IPS-18c (cell line): ENCODE measurements around the gene COL9A2.
"Not testable (repeated sequence)": the region's sequence is repeated elsewhere in the genome, so short reads cannot be mapped to it uniquely, and the experiment has no call there.

Source experiments
- H3K4me3 ChIP-seq: 2 replicates; pipeline ENCODE4 v1.7.0; 2013; ENCODE audit warnings: low read depth, mild to moderate bottlenecking, low read length, moderate library complexity; ENCODE audit not compliant: insufficient read depth
- H3K9me3 ChIP-seq: one replicate; pipeline ENCODE4 v1.6.1; 2013; ENCODE audit warnings: mild to moderate bottlenecking, low read length, moderate library complexity; ENCODE audit not compliant: control insufficient read depth, insufficient read depth

COL9A2 gene

DNA sequence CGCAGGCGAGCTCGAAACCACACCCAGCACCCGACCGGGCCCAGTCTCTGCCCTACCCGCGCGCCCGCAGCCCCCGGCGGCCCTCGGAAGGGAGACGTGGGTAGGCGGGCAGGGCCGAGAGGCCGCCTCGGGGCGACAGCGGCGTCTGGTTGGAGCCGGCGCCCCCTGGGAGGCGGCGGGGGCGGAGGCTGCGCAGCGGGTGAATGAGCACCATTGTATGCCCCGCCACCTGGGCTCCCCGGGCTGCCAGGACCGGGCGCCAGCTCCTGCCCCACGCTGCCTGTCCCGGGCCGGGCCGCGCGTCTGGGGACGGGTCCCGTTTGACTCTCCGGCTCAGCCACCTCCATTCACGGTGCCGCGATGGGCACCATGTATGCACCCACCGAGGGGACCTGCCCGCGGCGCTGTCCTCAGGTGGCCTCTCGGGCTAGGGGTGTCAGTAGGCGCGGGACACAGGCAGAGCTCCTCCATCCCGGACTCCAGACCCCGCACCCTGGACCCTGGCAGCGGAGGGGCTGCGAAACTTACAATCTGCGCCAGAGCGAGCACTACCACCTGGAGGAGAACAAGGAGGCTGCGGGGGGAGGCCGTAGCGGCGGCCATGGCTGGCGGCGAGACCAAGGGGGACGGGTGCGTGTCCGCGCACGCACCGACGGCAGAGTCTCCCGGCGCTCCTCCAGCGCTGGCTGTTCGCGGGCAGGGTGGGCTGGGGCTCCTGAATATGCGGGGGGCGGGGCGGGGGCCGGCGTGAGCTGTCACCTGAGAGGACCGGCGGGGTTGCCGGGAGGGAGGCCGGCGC, at the start of gene COL9A2:
Gene COL9A2, minus strand, starts transcription at position 692 of the 799 bp plus-strand sequence. Its CDS starts 89 bp downstream, at position 603.
- Histone ChIP-seq H3K4me3 (peak within 1 kb of the TSS; percentile 52), H3K9me3 (peaks cover 2% of the 10 kb centered on the region)

DNA sequence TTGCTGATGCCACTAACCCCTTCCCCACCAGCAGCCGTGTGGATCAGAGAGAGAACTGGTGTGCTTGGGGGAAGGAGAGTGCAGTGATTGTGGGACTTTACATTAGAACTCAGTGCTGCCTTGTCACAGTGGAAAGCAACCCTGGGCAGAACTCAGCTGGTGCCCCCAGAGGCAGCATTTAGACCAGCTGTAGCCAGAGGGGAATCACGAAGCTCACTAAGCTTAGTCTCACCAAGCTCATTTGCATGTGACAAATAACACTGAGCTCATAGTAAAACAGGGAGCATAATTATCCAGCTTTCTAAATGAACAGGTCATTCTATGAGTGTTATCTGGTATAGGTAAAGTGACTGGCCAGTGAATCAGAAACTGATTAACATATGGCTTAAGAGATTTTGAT, 46.6 kb upstream of the COL9A2 start:
- H3K9me3 ChIP-seq, result no peaks in the 10 kb centered on the region
- H3K4me3 ChIP-seq, result no peak overlapping the region

DNA sequence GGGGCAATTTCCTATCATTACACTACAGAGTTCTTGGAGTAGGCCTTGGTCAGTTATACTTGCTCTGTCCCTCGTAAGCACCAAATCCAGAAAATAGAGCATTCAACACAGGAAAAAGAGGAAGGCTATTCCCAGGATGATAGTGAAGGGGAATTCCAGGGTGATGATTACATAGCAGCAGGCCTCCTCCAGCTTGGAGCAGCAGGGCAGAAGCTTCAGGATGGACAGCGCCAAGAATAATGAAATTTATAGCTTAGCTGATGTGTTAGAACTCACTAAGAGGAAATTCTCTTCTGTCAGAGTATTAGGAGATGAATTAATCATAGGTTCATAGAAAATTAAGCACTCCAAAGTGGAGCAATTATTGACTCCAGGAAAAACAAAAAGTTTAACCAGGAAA, 45.6 kb upstream of the COL9A2 start:
- Histone ChIP-seq H3K4me3 (no peak overlapping the region), H3K9me3 (no peaks in the 10 kb centered on the region)

DNA sequence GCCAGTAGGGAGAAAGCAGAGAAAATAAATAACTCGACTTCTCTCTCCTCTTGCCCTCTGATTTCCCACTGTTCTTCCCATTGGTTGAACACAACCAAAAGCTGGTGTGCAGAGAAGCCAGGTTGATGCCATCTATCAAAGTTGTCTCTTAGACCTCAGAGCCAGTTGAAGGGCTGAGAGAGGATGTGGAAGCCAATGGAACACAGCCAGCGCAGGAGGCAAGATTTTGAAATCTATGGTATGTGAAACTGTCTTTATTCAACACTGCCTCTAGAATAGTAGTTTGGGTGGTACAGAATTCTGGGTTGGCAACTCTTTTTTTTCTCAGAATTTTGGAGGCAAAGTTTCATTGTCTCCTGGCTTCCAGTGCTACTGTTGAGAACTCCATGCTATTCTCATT, 45.1 kb upstream of the COL9A2 start:
- no peaks in the 10 kb centered on the region for H3K9me3 ChIP-seq
- H3K4me3 ChIP-seq, result no peak overlapping the region

DNA sequence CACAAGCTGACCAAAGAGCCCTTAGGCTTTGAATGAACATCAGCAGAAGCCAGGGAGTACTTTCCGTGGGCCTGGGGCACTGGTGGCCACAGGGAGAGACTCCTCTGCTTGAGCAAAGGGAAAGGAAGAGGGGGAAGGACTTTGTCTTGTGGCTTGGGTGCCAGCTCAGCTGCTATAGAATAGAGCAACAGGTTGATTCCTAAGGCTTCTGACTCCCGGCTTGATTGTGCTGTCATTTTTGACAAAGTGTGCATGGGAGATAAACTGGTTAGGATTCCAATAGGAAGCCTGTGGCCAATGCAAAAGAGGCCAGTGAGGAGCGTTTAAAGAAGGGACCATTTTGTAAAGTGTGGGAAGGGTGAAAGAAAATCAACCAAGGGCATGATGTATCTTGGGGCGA, 44.6 kb upstream of the COL9A2 start:
- H3K4me3 ChIP-seq, result no peak overlapping the region
- no peaks in the 10 kb centered on the region for H3K9me3 ChIP-seq

DNA sequence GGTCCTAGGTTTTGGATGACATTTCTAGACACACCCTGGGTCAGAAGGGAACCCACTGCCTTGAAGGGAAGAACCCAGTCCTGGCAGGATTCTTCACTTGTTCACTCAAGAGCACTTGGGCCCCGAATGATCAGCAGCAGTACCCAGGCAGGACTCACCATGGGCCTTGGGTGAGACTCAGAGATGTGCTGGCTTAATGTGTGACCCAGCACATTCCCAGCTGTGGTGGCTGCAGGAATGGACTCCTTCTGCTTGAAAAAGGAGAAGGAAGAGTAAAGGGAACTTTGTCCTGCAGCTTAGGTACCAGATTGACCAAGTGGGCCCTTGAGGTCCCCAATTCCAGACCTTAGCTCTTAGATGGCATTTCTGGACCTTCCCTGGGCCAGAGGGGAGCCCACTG, 44.1 kb upstream of the COL9A2 start:
- H3K4me3 ChIP-seq, result no peak overlapping the region
- no peaks in the 10 kb centered on the region for H3K9me3 ChIP-seq

DNA sequence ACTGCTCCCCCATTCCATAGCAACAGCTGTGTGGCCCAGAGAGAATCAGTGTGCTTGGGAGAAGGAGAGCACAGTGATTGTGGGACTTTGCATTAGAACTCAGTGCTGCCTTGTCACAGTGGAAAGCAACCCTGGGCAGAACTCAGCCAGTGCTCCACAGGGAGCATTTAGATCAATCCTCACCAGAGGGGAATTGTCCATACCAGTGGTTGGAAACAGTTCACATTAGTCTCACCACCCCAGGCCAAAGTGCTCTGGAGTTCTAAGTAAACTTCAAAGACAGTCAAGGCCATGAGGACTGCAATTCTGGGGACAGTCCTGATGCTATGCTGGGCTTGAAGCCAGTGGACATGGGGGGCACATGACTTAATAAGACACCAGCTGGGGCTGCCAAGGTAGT, 43.5 kb upstream of the COL9A2 start:
- H3K4me3 ChIP-seq, result no peak overlapping the region
- no peaks in the 10 kb centered on the region for H3K9me3 ChIP-seq

DNA sequence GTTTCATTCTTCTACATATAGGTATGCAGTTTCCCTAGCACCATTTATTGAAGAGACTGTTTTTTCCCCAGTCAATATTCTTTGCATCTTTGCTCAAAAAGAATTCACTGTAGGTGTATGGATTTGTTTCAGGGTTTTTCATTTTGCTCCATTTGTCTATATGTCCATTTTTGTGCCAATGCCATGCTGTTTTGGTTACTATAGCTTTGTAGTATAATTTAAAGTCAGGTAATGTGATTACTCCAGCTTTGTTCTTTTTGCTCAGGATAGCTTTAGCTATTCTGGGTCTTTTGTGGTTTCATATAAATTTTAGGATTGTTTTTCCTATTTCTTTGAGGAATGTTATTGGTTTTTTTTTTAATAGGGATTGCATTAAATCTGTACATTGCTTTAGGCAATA, 40.5 kb upstream of the COL9A2 start:
- no peak overlapping the region for H3K4me3 ChIP-seq
- H3K9me3 ChIP-seq, result no peaks in the 10 kb centered on the region

DNA sequence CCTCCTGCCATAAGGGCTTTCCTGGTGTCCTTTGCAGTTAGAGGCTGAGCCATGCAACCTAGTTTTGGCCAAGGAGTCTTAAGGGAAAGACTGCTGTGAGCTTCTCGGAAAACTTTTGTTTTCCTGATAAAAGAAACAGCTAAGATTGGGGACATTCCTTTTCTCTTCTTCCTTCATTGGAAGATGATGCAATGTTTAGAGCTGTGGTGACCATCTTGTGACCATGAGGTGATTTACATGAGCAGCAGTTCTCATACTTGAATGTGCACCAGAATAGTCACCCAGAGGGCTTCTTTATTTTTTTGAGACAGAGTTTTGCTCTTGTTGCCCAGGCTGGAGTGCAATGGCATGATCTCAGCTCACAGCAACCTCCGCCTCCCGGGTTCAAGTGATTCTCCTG, 36.0 kb upstream of the COL9A2 start:
- Histone ChIP-seq H3K4me3 (no peak overlapping the region), H3K9me3 (no peaks in the 10 kb centered on the region)

DNA sequence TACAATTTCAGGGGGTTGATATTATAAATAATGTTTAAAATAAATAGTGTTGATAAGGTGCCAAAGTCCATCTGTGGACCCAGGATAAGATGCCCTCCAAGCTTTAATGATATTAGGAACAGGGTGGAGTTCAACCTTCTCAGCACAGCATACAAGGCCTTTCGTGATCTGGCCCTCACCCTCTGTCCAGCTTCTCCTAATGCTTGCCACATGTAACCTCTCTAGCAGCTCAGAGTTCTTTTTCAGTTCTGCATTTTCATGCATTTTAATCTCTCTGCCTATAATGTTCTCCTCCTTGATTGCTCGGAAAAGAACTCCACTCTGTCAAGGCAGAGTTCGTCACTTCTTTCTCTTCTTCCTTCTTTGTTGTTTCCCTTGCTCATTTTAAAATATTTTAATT, 35.0 kb upstream of the COL9A2 start:
- H3K9me3 ChIP-seq, result no peaks in the 10 kb centered on the region
- no peak overlapping the region for H3K4me3 ChIP-seq

DNA sequence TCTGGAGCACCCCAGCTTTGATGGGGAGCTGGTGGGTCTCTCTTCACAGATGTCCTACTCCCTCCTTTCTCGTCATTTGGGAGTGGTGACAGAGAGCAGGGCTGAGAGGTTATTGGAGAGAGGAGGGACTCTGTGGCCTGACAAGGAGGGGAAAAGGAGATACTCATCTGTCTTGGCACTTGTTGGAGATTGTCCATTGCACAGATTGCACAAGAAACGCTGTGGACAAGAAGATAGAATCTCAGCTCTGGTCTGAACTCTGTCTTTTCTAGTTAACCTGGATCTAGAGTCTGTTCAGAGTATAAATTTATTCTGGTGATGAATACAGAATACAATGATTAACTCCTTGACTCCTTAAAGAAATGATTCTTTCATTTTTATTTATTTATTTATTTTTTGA, 34.0 kb upstream of the COL9A2 start:
- H3K4me3 ChIP-seq, result no peak overlapping the region
- no peaks in the 10 kb centered on the region for H3K9me3 ChIP-seq

DNA sequence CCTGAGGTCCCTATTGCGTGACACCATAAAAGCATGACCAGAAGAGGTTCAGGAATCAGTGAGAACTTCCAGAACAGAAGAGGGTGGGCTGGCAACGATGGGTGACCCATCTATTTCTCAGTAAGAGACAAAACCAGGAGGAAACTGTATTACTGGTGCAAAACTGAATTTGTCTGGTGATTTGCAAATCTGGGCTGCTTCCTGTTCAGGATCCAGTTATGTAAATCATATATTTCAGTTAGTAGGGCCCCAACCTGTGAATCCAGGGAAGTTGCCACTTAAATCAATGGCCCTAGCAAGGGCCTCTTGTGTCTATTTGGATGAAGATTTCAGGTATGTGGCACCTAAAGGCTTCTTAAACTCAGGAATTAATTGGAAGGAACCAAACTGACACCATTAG, 33.3 kb upstream of the COL9A2 start:
- no peak overlapping the region for H3K4me3 ChIP-seq
- no peaks in the 10 kb centered on the region for H3K9me3 ChIP-seq

DNA sequence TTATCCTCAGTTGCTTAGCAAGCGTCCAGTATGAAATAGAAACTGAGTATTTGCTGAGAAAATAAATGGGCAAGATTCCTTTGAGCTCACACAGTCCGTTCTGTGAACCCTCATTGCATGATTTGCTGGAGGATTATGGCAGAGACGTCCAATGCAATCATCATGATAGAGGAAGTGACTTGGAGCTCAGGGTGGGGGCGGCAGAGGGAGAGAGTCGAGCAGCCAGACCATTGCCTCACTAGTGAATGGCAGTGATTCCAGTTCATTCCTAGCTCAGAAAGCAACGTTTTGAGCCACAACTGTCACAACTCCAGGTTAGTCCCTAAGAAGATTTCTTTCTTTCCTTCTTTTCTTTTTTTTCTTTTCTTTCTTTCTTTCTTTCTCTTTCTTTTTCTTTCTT, 27.5 kb upstream of the COL9A2 start:
- H3K4me3 ChIP-seq, result no peak overlapping the region
- H3K9me3 ChIP-seq, result no peaks in the 10 kb centered on the region

DNA sequence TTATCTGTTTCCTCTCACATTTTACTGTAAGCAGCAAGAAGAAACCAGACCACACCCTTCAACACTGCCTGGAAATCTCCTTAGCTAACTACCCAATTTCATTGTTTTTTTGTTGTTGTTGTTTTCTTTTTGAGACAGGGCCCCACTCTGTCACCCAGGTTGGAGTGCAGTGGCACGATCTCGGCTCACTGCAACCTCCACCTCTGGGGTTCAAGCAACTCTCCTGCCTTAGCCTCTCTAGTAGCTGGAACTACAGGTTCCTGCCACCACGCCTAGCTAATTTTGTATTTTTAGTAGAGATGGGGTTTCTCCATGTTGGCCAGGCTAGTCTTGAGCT, 25.3 kb upstream of the COL9A2 start:
- H3K9me3 ChIP-seq, H3K4me3 ChIP-seq: not testable (repeated sequence)

DNA sequence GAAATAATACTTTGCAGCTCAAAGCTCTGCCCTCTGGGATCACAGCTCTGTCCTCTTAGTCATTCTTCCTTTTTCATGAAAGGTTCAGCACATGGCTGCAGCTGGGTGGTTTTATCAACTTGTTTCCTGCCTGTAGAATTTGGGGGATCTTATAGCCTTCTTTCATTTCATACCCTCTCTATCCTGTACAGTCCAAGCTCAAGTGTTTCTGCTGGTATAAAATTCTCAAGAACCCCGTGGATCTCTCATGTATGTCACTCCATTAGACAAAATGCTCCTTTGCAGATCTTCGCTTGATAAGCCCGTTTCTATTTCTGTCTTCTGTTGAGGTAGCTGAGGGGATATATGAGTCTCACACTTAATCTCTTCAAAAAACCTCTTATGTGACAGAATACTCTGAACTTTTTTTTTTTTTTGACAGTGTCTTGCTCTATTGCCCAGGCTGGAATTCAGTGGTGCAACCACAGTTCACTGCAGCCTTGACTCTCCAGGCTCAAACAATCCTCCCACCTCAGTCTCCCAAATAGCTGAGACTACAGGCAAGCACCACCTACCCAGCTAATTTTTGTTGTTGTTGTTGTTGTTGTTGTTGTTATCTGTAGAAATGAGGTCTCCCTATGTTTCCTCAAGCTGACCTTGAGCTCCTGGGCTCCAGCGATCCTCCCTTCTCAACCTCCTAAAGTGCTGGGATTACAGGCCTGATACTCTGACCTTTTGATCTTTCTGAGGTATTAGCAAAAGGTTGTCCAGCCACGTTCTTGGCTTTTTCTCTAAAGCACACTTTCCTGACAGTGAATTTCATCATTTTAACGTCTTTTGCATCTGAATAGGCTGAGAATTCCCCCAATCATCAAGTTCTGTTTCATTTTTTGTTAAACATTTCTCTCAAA, 24.6 kb upstream of the COL9A2 start:
- no peaks in the 10 kb centered on the region for H3K9me3 ChIP-seq
- no peak overlapping the region for H3K4me3 ChIP-seq

DNA sequence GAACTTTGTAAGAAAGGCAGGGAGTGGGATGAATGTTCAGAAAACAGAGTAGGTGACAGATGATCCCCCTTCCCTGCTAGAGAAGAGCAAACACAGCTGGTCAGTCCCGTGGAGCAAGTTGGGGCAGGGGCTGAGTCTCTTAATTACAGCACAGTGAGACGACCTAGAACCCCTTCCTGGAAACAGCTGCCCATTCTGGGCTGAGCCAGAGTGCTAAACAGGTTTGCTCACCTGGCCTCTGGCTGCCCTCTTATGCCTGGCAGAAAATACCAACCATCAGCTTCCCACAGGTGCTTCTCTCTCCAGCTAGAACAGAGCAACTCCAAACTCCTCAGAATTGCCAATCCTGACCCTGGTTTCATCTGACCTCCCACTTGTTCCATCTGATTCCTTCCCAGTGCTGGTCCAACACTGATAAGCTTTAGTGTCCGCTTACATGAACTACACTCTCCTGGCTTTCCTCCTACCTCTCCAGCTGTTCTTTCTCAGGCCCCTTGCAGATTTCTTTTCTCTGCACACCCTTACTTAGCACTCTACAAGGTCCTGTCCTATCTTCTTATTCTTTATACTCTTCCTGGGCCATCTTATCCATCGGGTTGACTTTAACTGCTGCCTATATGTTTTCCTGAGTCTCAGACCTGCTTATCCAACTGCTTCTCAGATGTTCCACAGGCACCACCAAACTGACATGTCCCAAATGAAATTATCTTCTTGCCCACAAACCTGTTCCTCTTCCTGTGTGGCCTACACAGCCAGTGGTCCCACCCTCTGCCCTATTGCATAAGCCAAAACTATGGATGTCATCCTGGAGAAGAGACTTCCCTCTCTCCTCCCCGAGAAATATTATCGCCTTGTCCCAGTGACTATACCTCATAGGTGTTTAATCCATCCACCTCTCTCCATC, 22.6 kb upstream of the COL9A2 start:
- H3K4me3 ChIP-seq, result no peak overlapping the region
- no peaks in the 10 kb centered on the region for H3K9me3 ChIP-seq

DNA sequence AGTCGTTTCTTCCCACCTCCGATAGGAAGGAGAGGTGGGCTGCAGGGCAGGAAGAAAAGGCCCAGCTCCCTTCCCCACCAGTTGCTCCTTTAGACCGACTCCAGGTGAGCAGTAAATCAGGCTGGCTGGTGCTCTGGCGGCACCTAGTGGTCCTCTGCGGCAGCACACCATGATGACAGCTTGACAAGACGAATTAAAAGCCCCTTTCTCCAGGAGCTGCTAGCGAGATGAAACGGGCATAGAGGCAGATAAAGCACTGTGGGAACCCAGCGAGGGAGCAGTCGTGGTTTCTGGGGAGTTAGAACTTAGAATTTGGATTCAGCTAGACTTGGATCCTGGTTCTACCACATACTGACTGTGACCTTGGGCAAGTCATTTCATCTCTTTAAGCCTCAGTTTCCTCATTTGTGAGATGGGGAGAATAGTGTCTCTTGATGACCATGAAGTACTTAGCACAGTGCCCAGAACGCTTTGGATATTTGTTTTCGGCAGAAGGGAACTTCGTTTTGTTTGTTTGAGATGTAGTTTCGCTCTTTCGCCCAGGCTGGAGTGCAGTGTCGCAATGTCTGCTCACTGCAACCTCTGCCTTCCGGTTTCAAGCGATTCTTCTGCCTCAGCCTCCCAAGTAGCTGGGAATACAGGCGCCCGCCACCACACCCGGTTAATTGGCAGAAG, 21.8 kb upstream of the COL9A2 start:
- H3K4me3 ChIP-seq, result no peak overlapping the region

More for the DNA sequence above, 21.8 kb upstream of the COL9A2 start:
- H3K9me3 ChIP-seq, result no peaks in the 10 kb centered on the region
